Fibroblast of lung (primary cell): ENCODE data around the gene WDR43.

Source experiments
- CTCF ChIP-seq, 2 donors: IDR thresholded peaks in 1 of 2; conservative IDR thresholded peaks in 1 of 2; 1 replicate in 1 of 2; 2 replicates in 1 of 2; pipeline ENCODE4 v1.5.1; 2011 to 2012; ENCODE audit warnings: low read length in 2 of 2, control low read depth in 1 of 2, inconsistent platforms in 1 of 2, low read depth in 1 of 2, mild to moderate bottlenecking in 1 of 2
- EZH2 ChIP-seq: IDR thresholded peaks from 2 replicates; pipeline ENCODE4 v1.5.1; 2012; ENCODE audit warnings: low read length, control low read depth, mild to moderate bottlenecking; ENCODE audit errors: missing control alignments

- no peak for TF ChIP-seq CTCF (conservative IDR thresholded peaks at IDR 0.05 in 1 of 2, IDR thresholded peaks at IDR 0.05 in 1 of 2; ENCODE audit: low read depth in 1 of 2, low read length in 2 of 2)
- no peak for TF ChIP-seq EZH2
These were observed 3.6 kb downstream of the WDR43 start for GRCh38 chr2:28898048-28898447.
